Activated CD4-positive, CD25-positive, alpha-beta regulatory T cell (primary cell): ENCODE data around the gene CD99L2.

Experiments used
- DNase-seq, 4 experiments: peaks; one replicate each; lab custom pipeline; 2025; lab: John Stamatoyannopoulos, UW

The CD99L2 gene

GRCh38 chrX:150898343-150899190 lies at the start of gene CD99L2:
TSS of gene CD99L2 (minus strand) at chrX:150898668. CDS start at chrX:150898588, 80 bp downstream.
- peak; percentile 75 to 84 (median 80) for DNase-seq

- no peak for DNase-seq
These were observed 45.8 kb upstream of the CD99L2 start for GRCh38 chrX:150944233-150944632.

- DNase-seq: no peak
These were observed 44.6 kb upstream of the CD99L2 start for GRCh38 chrX:150942942-150943594.

- no peak for DNase-seq
These were observed 43.1 kb upstream of the CD99L2 start for GRCh38 chrX:150941580-150941979.

- DNase-seq: no peak
These were observed 42.5 kb upstream of the CD99L2 start for GRCh38 chrX:150940844-150941495.

- no peak for DNase-seq
These were observed 38.1 kb upstream of the CD99L2 start for GRCh38 chrX:150936556-150936955.

GRCh38 chrX:150935467-150935866 lies 37.0 kb upstream of the CD99L2 start:
- no peak for DNase-seq

- no peak for DNase-seq
These were observed 36.0 kb upstream of the CD99L2 start for GRCh38 chrX:150934453-150934852.

- DNase-seq: no peak
These were observed 35.5 kb upstream of the CD99L2 start for GRCh38 chrX:150933945-150934350.

- no peak for DNase-seq
These were observed 30.6 kb upstream of the CD99L2 start for GRCh38 chrX:150929058-150929457.

- no peak for DNase-seq
These were observed 28.3 kb upstream of the CD99L2 start for GRCh38 chrX:150926791-150927190.

- DNase-seq: no peak
These were observed 27.8 kb upstream of the CD99L2 start for GRCh38 chrX:150926304-150926703.

- no peak for DNase-seq
These were observed 20.9 kb upstream of the CD99L2 start for GRCh38 chrX:150919401-150919800.

GRCh38 chrX:150913511-150913910 lies 15.0 kb upstream of the CD99L2 start:
- DNase-seq: no peak

- DNase-seq: no peak
These were observed 9.0 kb upstream of the CD99L2 start for GRCh38 chrX:150907474-150907873.

GRCh38 chrX:150906694-150907093 lies 8.2 kb upstream of the CD99L2 start:
- no peak for DNase-seq

GRCh38 chrX:150905293-150905692 lies 6.8 kb upstream of the CD99L2 start:
- no peak for DNase-seq

- DNase-seq: no peak
These were observed 4.6 kb upstream of the CD99L2 start for GRCh38 chrX:150903110-150903508.

- DNase-seq: no peak
These were observed 4.1 kb upstream of the CD99L2 start for GRCh38 chrX:150902434-150903109.

- peak in 1 of 4 experiments; percentile 1 for DNase-seq
These were observed 806 bp upstream of the CD99L2 start for GRCh38 chrX:150899191-150899757.

GRCh38 chrX:150897421-150898320 lies 797 bp downstream of the CD99L2 start:
- DNase-seq: peak in 3 of 4 experiments; percentile 1 to 8 (median 7)
